OCI-LY7 (cell line): ENCODE results near the gene SULT6B1.

ENCODE experiments used
- EZH2phosphoT487 ChIP-seq: fragments of 200-600 bp; sonication (generic); IDR thresholded peaks from 2 replicates; pipeline ENCODE4 v1.6.1; 2018; ENCODE audit warnings: low read depth, borderline replicate concordance, mild to moderate bottlenecking, mixed run types, antibody characterized with exemption, low read length, moderate library complexity, mixed read lengths
- TF ChIP-seq, protein P1 (sequence below): fragments of 200-600 bp; sonication (generic); conservative IDR thresholded peaks from 2 replicates; pipeline ENCODE4 v1.5.1; 2014; ENCODE audit warnings: mild to moderate bottlenecking, antibody characterized with exemption, low read length, moderate library complexity, mixed read lengths

DNA sequence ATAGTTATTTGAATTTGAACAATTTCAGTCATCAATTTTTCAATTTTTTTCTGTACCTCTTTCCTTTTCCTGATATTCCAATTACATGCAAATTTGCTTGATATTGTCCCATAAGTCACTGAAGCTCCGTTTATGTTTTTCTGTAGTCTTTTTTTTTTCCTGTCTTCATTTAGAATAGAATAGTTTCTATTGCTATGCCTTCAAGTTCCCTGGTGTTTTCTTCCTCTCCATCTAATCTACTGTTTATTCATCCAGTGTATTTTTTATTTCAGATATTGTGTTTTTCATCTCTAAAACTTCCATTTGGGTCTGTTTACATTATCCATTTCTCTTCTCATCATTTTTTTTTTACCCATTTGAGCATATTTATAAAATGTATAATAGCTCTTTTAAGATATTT is 23.7 kb downstream of the SULT6B1 start:
- TF ChIP-seq, protein P1, sequence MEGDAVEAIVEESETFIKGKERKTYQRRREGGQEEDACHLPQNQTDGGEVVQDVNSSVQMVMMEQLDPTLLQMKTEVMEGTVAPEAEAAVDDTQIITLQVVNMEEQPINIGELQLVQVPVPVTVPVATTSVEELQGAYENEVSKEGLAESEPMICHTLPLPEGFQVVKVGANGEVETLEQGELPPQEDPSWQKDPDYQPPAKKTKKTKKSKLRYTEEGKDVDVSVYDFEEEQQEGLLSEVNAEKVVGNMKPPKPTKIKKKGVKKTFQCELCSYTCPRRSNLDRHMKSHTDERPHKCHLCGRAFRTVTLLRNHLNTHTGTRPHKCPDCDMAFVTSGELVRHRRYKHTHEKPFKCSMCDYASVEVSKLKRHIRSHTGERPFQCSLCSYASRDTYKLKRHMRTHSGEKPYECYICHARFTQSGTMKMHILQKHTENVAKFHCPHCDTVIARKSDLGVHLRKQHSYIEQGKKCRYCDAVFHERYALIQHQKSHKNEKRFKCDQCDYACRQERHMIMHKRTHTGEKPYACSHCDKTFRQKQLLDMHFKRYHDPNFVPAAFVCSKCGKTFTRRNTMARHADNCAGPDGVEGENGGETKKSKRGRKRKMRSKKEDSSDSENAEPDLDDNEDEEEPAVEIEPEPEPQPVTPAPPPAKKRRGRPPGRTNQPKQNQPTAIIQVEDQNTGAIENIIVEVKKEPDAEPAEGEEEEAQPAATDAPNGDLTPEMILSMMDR: no peak
- TF ChIP-seq EZH2phosphoT487: no peak
